Kidney (tissue), 14 donors: ENCODE measurements around the gene ZSWIM6. TPM values are rescaled to one million over a fixed set of nuclear protein-coding genes. Genes with fewer than 3 reads are reported as not detected.

Experiments used
- DNase-seq, 5 donors: peaks; one replicate each; pipeline ENCODE4 v3.0.0-alpha.2; 2013 to 2020
- FAIRE-seq: peaks from 2 replicates; lab custom pipeline; 2012; peaks lifted over from hg19 to GRCh38; lab: Jason Lieb, UNC
- H3K27ac ChIP-seq, 2 donors: one replicate each; pipeline ENCODE4 v1.7.0; 2013; ENCODE audit warnings: low read depth in 2 of 2, low read length in 2 of 2, inconsistent platforms in 1 of 2
- H3K27me3 ChIP-seq: one replicate; pipeline ENCODE4 v1.7.1; 2013; ENCODE audit warnings: low read length, inconsistent platforms; ENCODE audit not compliant: control insufficient read depth, insufficient read depth
- H3K36me3 ChIP-seq, 3 donors: one replicate each; pipeline versions ENCODE4 v1.7.0 to v1.7.1; 2013; ENCODE audit warnings: low read length in 3 of 3, control low read depth in 1 of 3, inconsistent platforms in 1 of 3; ENCODE audit not compliant: insufficient read depth in 3 of 3, control insufficient read depth in 2 of 3
- H3K4me1 ChIP-seq, 3 donors: one replicate each; pipeline versions ENCODE4 v1.7.0 to v1.7.1; 2013; ENCODE audit warnings: low read length in 3 of 3, inconsistent platforms in 1 of 3, low read depth in 1 of 3; ENCODE audit not compliant: control insufficient read depth in 2 of 3, insufficient read depth in 2 of 3
- H3K4me3 ChIP-seq, 3 donors: one replicate each; pipeline versions ENCODE4 v1.7.0 to v1.8.1; 2013; ENCODE audit warnings: low read length in 3 of 3, control low read depth in 1 of 3, inconsistent platforms in 1 of 3
- H3K9ac ChIP-seq, 3 donors: one replicate each; pipeline versions ENCODE4 v1.7.0 to v1.7.1; 2013; ENCODE audit warnings: low read length in 3 of 3, control low read depth in 1 of 3, inconsistent platforms in 1 of 3
- H3K9me3 ChIP-seq, 3 donors: one replicate each; pipeline versions ENCODE4 v1.7.0 to v1.7.1; 2013; ENCODE audit warnings: low read length in 3 of 3, control low read depth in 1 of 3, inconsistent platforms in 1 of 3; ENCODE audit not compliant: control insufficient read depth in 2 of 3, insufficient read depth in 1 of 3
- CTCF ChIP-seq: IDR thresholded peaks from 3 replicates; pipeline ENCODE4 v1.5.1; 2012; ENCODE audit warnings: mild to moderate bottlenecking, moderate library complexity, borderline replicate concordance; ENCODE audit not compliant: insufficient read depth; ENCODE audit errors: extremely low read depth
- intact Hi-C: fragments of 100-400 bp; cut with DNase I; formaldehyde crosslinking; loops from one replicate; pipeline ENCODE4 v1.11.1; 2022
- polyA plus RNA-seq: library from polyadenylated mRNA; stranded (reverse); fragments of 350-450 nt; fragmentation: Illumina TruSeq; extraction: RNeasy Lipid Tissue Mini Kit (QIAGEN cat#74804); gene quantifications from one replicate; pipeline ENCODE4 v1.2.3, GENCODE V29; 2014; ENCODE audit warnings: low read depth, low replicate concordance; ENCODE audit not compliant: insufficient read depth
- total RNA-seq: library from RNA; stranded (reverse); fragmentation: NEBNext Ultra II Directional; extraction: Animal tissue kit (Norgen Biotek cat#: 25700); gene quantifications from one replicate; pipeline ENCODE4 v1.2.1, GENCODE V29; 2021
- donor health status: control.
- donor health status: control.
- donor health status: control.
- donor health status: control.
- donor health status: control.
- donor health status: DM: yes; HTN: yes; CAD: no.
- donor health status: Normal renal cell carcinoma (clear cell type).

The ZSWIM6 gene
- total and polyA plus RNA-seq, 2 donors from 2014 or later, result 2.9 to 20.3 TPM

- intact Hi-C loops, result no loop called here
- no peak for TF ChIP-seq CTCF
- H3K27me3 ChIP-seq, result no peaks in the 10 kb centered on the region
- no peak overlapping the region for H3K4me3 ChIP-seq
- H3K36me3 ChIP-seq, result peaks cover 2 to 4% (median 4%) of the 10 kb centered on the region in 3 donors
- H3K9ac ChIP-seq, result no peak overlapping the region
- DNase-seq (peak in 3 of 5 donors; percentile 51 to 75 (median 68)), FAIRE-seq (no peak)
- H3K9me3 ChIP-seq, result no peaks in the 10 kb centered on the region
- H3K27ac ChIP-seq, result no peak overlapping the region
- H3K4me1 ChIP-seq, result no peaks in the 10 kb centered on the region
These were observed 193.6 kb downstream of the ZSWIM6 start for GRCh38 chr5:61525512-61526206.

- no peaks in the 10 kb centered on the region for H3K9me3 ChIP-seq
- FAIRE-seq (no peak), DNase-seq (no peak)
- no peak for TF ChIP-seq CTCF
- H3K4me3 ChIP-seq, result no peak overlapping the region
- H3K27ac ChIP-seq, result no peak overlapping the region
- no peak overlapping the region for H3K9ac ChIP-seq
- H3K27me3 ChIP-seq, result no peaks in the 10 kb centered on the region
- peaks cover 2 to 4% (median 4%) of the 10 kb centered on the region in 3 donors for H3K36me3 ChIP-seq
- no peaks in the 10 kb centered on the region for H3K4me1 ChIP-seq
- intact Hi-C loops, result no loop called here
These were observed 194.1 kb downstream of the ZSWIM6 start for GRCh38 chr5:61526207-61526519.

GRCh38 chr5:61532983-61533382 lies 200.9 kb downstream of the ZSWIM6 start:
- Histone ChIP-seq H3K9ac (no peak overlapping the region), H3K4me3 (no peak overlapping the region), H3K36me3 (peaks cover 0 to 11% (median 8%) of the 10 kb centered on the region in 3 donors), H3K27ac (no peak overlapping the region), H3K4me1 (no peaks in the 10 kb centered on the region), H3K27me3 (no peaks in the 10 kb centered on the region), H3K9me3 (no peaks in the 10 kb centered on the region)
- TF ChIP-seq CTCF, result no peak
- intact Hi-C loops, result no loop called here
- no peak for DNase-seq
- no peak for FAIRE-seq
